ENCODE measurements around the gene B3GNT7.
A peak's percentile ranks its signal among the peaks of the same experiment; 100 is the strongest.

B3GNT7 gene

DNA sequence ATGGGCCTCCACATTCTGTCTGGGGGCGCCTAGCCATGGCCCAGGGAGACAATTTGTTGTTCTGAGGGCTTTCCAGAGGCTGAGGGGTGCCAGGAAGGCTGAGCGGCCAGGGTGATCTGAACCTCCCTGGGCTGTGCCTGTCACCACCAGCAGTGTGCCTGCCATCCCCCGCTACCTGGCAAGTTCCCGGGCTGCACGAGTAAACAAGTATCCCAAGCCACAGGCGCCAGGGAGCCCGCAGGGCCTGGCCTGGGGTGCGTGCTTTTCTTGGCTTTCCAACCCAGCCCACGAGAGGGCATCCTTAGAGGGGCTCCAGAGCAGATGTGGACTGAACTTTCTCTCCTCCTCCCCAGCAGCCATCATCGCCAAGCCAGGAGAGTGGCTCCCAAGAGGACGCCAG lies 35.1 kb upstream of the B3GNT7 start:
- no peak for DNase-seq (ENCODE audit: low read depth)
- no peak overlapping the region for H3K4me3 ChIP-seq (replicated peaks; ENCODE audit: low read depth, low read length)
- TF ChIP-seq, protein P1, sequence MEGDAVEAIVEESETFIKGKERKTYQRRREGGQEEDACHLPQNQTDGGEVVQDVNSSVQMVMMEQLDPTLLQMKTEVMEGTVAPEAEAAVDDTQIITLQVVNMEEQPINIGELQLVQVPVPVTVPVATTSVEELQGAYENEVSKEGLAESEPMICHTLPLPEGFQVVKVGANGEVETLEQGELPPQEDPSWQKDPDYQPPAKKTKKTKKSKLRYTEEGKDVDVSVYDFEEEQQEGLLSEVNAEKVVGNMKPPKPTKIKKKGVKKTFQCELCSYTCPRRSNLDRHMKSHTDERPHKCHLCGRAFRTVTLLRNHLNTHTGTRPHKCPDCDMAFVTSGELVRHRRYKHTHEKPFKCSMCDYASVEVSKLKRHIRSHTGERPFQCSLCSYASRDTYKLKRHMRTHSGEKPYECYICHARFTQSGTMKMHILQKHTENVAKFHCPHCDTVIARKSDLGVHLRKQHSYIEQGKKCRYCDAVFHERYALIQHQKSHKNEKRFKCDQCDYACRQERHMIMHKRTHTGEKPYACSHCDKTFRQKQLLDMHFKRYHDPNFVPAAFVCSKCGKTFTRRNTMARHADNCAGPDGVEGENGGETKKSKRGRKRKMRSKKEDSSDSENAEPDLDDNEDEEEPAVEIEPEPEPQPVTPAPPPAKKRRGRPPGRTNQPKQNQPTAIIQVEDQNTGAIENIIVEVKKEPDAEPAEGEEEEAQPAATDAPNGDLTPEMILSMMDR (IDR thresholded peaks at IDR 0.05; ENCODE audit: low read length, missing control alignments) = no peak

DNA sequence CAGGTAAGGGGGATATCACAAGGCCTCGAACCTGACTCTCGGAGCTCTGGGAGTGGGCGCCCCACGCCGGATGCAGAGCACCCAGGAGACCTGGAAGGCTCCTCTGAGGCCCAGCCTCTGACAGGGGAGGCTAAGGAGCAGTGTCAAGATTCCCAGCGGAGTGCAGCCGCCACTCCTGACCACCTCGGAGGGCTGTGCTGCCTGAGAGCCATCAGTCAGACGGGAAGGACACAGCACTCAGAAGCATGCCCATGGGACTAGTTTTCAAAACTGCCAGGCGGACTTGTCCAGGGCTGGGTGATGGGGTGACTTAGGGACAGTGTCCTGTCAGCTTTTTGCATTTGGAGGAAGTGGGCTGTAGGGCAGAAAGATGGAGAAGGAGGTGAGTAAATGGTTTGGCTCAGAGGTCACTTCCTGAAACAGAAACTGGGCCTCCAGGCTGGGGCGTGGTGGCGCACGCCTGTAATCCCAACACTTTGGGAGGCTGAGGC lies 34.6 kb upstream of the B3GNT7 start:
- H3K4me3 ChIP-seq (replicated peaks; ENCODE audit: low read depth, low read length) = no peak overlapping the region
- DNase-seq (ENCODE audit: low read depth) = no peak
- TF ChIP-seq, protein P1 (IDR thresholded peaks at IDR 0.05; ENCODE audit: low read length, missing control alignments) = no peak

DNA sequence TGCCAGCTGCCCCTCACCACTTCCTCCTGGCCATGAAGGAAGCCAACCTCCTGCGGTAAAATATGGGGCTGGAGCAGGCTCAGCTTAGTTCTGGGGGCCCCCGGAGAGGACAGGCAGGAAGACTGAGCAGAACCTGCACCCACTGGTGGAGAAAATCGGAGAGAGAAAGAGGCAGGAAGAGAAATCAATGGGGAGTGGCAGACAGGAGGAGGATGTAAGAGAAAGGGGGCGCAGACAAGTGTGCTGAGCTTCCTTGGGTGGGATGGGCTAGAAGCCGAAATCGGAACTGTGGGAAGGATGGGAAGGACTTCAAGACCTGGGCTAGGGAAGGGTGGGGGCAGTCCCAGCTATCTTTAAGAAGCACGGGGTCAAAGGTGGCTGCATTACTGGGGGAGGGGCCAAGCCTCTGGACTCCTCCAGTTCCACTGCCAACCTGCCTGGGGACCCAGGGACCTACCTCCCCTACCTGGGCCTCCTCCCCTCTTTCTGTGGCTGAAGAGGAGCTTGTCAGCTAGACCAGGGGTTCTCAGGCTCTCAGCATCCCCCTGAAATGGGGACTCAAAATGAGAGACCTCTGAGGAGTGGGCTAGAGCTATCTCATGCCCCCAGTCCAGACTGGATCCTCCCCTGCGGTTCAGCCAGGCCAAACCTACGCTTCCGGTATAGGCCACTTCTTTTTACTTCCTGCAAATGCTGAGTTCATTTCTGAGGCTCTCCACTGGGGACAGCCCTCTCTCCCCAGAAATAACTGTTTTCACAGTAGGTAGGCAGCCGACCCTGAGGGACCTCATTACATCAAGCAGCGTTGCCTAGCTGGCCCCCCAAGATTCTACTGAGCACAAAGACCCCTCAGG lies 33.6 kb upstream of the B3GNT7 start:
- no peak for DNase-seq (ENCODE audit: low read depth)
- no peak overlapping the region for H3K4me3 ChIP-seq (replicated peaks; ENCODE audit: low read depth, low read length)
- TF ChIP-seq, protein P1 (IDR thresholded peaks at IDR 0.05; ENCODE audit: low read length, missing control alignments) = no peak

DNA sequence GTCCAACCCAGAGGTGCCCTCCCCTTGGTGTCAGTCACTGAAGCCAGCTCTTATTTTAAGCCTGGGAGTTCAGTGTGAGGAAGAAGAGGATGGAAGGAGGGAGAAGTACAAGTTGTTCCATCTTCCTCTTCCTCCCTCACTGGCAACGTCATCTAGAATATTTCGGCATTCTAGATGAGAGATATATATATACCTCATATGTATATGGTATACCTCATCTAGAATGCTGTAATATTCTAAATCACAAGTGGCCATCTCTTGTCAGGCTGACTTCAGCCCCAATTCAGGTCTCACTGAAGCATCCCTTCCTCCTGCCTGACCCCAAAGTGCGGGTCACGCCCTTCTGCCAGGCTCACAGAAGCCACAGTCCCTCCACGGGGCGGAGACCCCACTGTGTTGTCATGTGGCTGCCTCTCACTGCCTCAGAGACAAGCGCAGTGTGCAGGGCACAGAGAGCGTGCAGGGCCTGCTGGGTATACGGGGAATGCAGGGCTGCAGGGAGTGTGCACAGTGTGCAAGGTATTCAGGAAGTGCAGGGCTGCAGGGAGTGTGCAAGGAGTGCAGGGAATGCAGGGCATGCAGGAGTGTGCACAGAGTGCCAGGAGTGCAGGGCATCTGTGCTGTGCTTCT lies 32.8 kb upstream of the B3GNT7 start:
- TF ChIP-seq, protein P1 (IDR thresholded peaks at IDR 0.05; ENCODE audit: low read length, missing control alignments) = no peak
- H3K4me3 ChIP-seq (replicated peaks; ENCODE audit: low read depth, low read length) = no peak overlapping the region
- DNase-seq (ENCODE audit: low read depth) = no peak

DNA sequence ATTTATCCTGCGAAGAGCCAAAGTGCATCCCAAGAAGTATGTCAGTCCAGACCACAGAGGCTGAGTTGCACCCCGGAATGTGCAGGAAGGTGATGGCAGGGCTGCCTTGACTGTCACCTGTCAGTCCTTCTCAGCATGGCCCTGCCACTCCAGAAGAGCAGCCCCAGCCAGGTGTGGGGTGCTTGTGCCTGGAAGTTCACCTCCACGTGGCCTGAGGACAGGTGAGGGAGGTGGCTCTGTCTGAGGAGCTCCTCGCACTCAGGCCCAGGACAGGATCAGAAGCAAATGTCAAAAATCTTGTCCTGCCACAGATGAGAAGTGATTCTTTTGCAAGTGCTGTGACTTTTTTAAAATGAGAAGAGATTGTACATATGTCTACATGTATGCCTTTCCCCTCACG lies 31.4 kb upstream of the B3GNT7 start:
- TF ChIP-seq, protein P1 (IDR thresholded peaks at IDR 0.05; ENCODE audit: low read length, missing control alignments) = no peak
- no peak overlapping the region for H3K4me3 ChIP-seq (replicated peaks; ENCODE audit: low read depth, low read length)
- no peak for DNase-seq (ENCODE audit: low read depth)

DNA sequence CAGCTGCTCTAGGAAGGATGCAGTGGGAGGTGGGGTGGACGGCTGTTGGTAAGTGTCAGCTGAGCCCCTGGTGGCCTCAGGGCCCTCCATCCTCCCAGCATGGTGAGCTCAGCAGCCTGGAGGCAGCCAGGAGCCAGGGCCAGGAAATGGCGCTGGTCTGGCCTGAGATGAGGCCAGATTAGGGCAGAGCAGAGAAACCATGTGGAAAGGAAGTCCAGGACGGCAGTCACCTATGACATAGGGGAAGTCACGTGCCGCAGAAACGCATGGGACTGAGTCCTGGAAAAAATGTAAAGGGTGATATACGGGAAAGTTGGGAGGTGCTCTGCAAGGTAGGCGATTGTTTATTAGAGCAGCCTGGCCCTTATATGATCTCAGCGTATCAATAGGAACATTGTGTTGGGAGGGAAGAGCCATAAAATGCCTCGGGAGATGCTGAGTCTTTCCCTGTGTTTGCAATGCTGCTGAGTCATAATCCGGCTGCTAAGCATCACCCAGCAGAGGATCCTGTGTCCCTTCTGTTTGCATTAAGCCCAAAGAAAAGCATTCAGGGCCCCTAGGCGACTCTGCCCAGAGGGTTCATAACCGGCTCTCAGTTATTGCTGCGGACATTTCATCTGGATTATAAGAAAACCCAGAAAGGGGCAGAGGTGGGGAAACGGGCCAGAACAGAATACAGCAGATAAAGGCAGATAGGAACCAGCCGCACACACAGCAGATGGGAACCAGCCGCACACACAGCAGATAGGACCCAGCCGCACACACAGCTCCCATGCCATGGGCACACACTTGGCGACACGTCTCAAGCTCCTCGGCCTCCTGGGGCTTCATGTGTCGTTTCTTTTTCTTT lies 30.3 kb upstream of the B3GNT7 start:
- DNase-seq (ENCODE audit: low read depth) = peak; percentile 79
- H3K4me3 ChIP-seq (replicated peaks; ENCODE audit: low read depth, low read length) = no peak overlapping the region
- TF ChIP-seq, protein P1 (IDR thresholded peaks at IDR 0.05; ENCODE audit: low read length, missing control alignments) = no peak
